B cell (primary cell): Measurements from ENCODE around the gene DLK1. TPM values are rescaled to one million over a fixed set of nuclear protein-coding genes. Genes with fewer than 3 reads are reported as not detected.

ENCODE experiments used
- ATAC-seq: fragments of 200-7000 bp; cut with Tn5 transposase; one replicate; pipeline ENCODE4 v1.10.0; 2021; ENCODE audit warnings: low read depth, mild to moderate bottlenecking, moderate number of reproducible peaks, moderate library complexity
- CTCF ChIA-PET: fragments of 350-600 bp; sonication (Branson Sonifier 250); formaldehyde crosslinking; loops from one replicate; lab custom pipeline; 2021; ENCODE audit warnings: antibody characterized with exemption, inconsistent platforms; lab: Charles Lee
- POLR2A ChIA-PET: fragments of 350-600 bp; sonication (Branson Sonifier 250); formaldehyde crosslinking; loops from one replicate; lab custom pipeline; 2021; ENCODE audit warnings: antibody characterized with exemption; lab: Charles Lee
- DNase-seq: peaks from one replicate; pipeline ENCODE4 v3.0.0; 2013
- H2AFZ ChIP-seq: 2 replicates; pipeline ENCODE4 v1.6.1; 2012; ENCODE audit warnings: mild to moderate bottlenecking, low read depth, low read length; ENCODE audit not compliant: insufficient read depth, poor library complexity, severe bottlenecking
- H3K27ac ChIP-seq, 2 donors: 1 replicate in 1 of 2; 2 replicates in 1 of 2; pipeline ENCODE4 v1.5.1; 2012 to 2013; ENCODE audit warnings: low read length in 2 of 2, mild to moderate bottlenecking in 2 of 2, moderate library complexity in 1 of 2
- H3K27me3 ChIP-seq, 4 experiments: fragments of 200-600 bp in 1 of 4; sonication (generic) in 1 of 4; replicated peaks in 1 of 4; 1 replicate in 2 of 4; 2 replicates in 2 of 4; pipeline versions ENCODE4 v1.6.1 to v1.7.0; 2013 to 2016; ENCODE audit warnings: low read length in 3 of 4, mild to moderate bottlenecking in 2 of 4, mixed read lengths in 1 of 4, moderate library complexity in 1 of 4; ENCODE audit not compliant: insufficient read depth in 4 of 4, control insufficient read depth in 3 of 4; ENCODE audit errors: control extremely low read depth in 1 of 4
- H3K36me3 ChIP-seq, 2 experiments: replicated peaks in 1 of 2; 1 replicate in 1 of 2; 2 replicates in 1 of 2; pipeline versions ENCODE4 v1.6.1 to v1.7.1; 2013; ENCODE audit warnings: low read length in 1 of 2; ENCODE audit not compliant: insufficient read depth in 2 of 2, control insufficient read depth in 1 of 2; ENCODE audit errors: control extremely low read depth in 1 of 2, extremely low read depth in 1 of 2
- H3K4me1 ChIP-seq, 2 donors: fragments of 200-600 bp in 1 of 2; sonication (generic) in 1 of 2; 1 replicate in 1 of 2; 2 replicates in 1 of 2; pipeline versions ENCODE4 v1.5.1 to v1.6.1; 2013 to 2017; ENCODE audit warnings: low read length in 2 of 2; ENCODE audit not compliant: control insufficient read depth in 2 of 2, insufficient read depth in 2 of 2
- H3K4me2 ChIP-seq: replicated peaks from 2 replicates; pipeline ENCODE3; 2012; ENCODE audit warnings: mild to moderate bottlenecking, low read depth, low read length; ENCODE audit not compliant: poor library complexity, severe bottlenecking
- H3K4me3 ChIP-seq, 5 experiments: fragments of 200-600 bp in 1 of 5; sonication (generic) in 1 of 5; 1 replicate in 3 of 5; 2 replicates in 2 of 5; pipeline versions ENCODE4 v1.5.1 to v1.7.0; 2011 to 2016; ENCODE audit warnings: low read length in 4 of 5, mild to moderate bottlenecking in 4 of 5, low read depth in 2 of 5, control low read depth in 1 of 5, moderate library complexity in 1 of 5; ENCODE audit not compliant: insufficient read depth in 1 of 5; ENCODE audit errors: control extremely low read depth in 1 of 5, extremely low read depth in 1 of 5
- H3K79me2 ChIP-seq: fragments of 200-600 bp; sonication (generic); one replicate; pipeline ENCODE4 v1.6.0; 2016; ENCODE audit warnings: low read length; ENCODE audit not compliant: control insufficient read depth, insufficient read depth
- H3K9ac ChIP-seq: fragments of 200-600 bp; sonication (generic); 2 replicates; pipeline ENCODE4 v1.6.1; 2017; ENCODE audit warnings: mild to moderate bottlenecking, low read length, moderate library complexity
- H3K9me3 ChIP-seq, 3 donors: one replicate each; pipeline versions ENCODE4 v1.6.1 to v1.7.1; 2013; ENCODE audit warnings: low read length in 2 of 3; ENCODE audit not compliant: control insufficient read depth in 2 of 3, insufficient read depth in 1 of 3; ENCODE audit errors: control extremely low read depth in 1 of 3
- H4K20me1 ChIP-seq: 2 replicates; pipeline ENCODE4 v1.6.0; 2012; ENCODE audit warnings: mild to moderate bottlenecking, low read length; ENCODE audit not compliant: insufficient read depth, control insufficient read depth, poor library complexity, severe bottlenecking
- H3K27ac Mint-ChIP-seq: one replicate; pipeline ENCODE4 v1.8.0; 2021; ENCODE audit warnings: mixed read lengths
- H3K27me3 Mint-ChIP-seq: one replicate; pipeline ENCODE4 v1.8.0; 2021; ENCODE audit warnings: mixed read lengths
- H3K4me1 Mint-ChIP-seq: one replicate; pipeline ENCODE4 v1.8.0; 2021; ENCODE audit warnings: mixed read lengths
- H3K4me3 Mint-ChIP-seq: one replicate; pipeline ENCODE4 v1.8.0; 2021; ENCODE audit warnings: mixed read lengths
- H3K9me3 Mint-ChIP-seq: one replicate; pipeline ENCODE4 v1.8.0; 2022; ENCODE audit warnings: mixed read lengths; ENCODE audit not compliant: insufficient read depth
- CTCF ChIP-seq: fragments of 200-600 bp; IDR thresholded peaks from one replicate; pipeline ENCODE4 v1.8.0; 2022; ENCODE audit warnings: antibody characterized with exemption, mild to moderate bottlenecking
- EZH2 ChIP-seq: IDR thresholded peaks from 2 replicates; pipeline ENCODE4 v1.6.1; 2012; ENCODE audit warnings: borderline replicate concordance, low read depth, mild to moderate bottlenecking, moderate library complexity, low read length; ENCODE audit not compliant: insufficient read depth, poor library complexity, severe bottlenecking
- WGBS: methylation state at CpG from one replicate; pipeline ENCODE4 v1.1.5; 2013; ENCODE audit warnings: missing lambda C conversion rate; ENCODE audit not compliant: insufficient coverage; 5-methylcytosine and 5-hydroxymethylcytosine counted together
- intact Hi-C: fragments of 100-400 bp; cut with micrococcal nuclease; formaldehyde crosslinking; loops from one replicate; pipeline ENCODE4 v1.10.0; 2022
- polyA plus RNA-seq: library from polyadenylated mRNA; depleted of rRNA; stranded (reverse); fragments of >200 nt; gene quantifications from 2 replicates; pipeline ENCODE4 v1.2.3, GENCODE V29; 2012
- total RNA-seq, 2 donors: library from RNA; stranded (reverse); fragments of 120-200 nt in 1 of 2; gene quantifications; 1 replicate in 1 of 2; 2 replicates in 1 of 2; pipeline versions ENCODE4 v1.2.3 to v1.2.4, GENCODE V29; 2013 to 2022

Gene DLK1
- total and polyA plus RNA-seq, 2 donors (not counting 1 experiment from before 2014, with no cell fraction given), result not detected

GRCh38 chr14:100770605-100771120, 44.0 kb downstream of the DLK1 start:
- ChIA-PET CTCF (no interaction called here), POLR2A (no interaction called here)
- Histone ChIP-seq H3K36me3 (no peaks in the 10 kb centered on the region), H3K79me2 (no peaks in the 10 kb centered on the region), H3K9ac (no peak overlapping the region), H3K9me3 (peaks cover 0 to 17% (median 0%) of the 10 kb centered on the region in 3 donors), H4K20me1 (no peaks in the 10 kb centered on the region), H3K4me3 (no peak overlapping the region), H3K4me1 (no peaks in the 10 kb centered on the region), H3K4me2 (no peak overlapping the region), H3K27ac (no peak overlapping the region), H3K27me3 (no peaks in the 10 kb centered on the region), H2AFZ (no peak overlapping the region)
- no peak for TF ChIP-seq EZH2
- intact Hi-C loops, result no loop called here
- DNase-seq (no peak), ATAC-seq (no peak)
- H3K4me3 Mint-ChIP-seq, result no peak overlapping the region
- 100% methylated on average over 1 of the region's 5 CpGs for WGBS
- no peak overlapping the region for H3K27ac Mint-ChIP-seq
- H3K9me3 Mint-ChIP-seq, result no peaks in the 10 kb centered on the region
- H3K27me3 Mint-ChIP-seq, result no peaks in the 10 kb centered on the region
- H3K4me1 Mint-ChIP-seq, result no peaks in the 10 kb centered on the region

- ChIA-PET CTCF (no interaction called here), POLR2A (no interaction called here)
- Histone ChIP-seq H3K79me2 (no peaks in the 10 kb centered on the region), H3K36me3 (no peaks in the 10 kb centered on the region), H3K9me3 (peaks cover 0 to 17% (median 0%) of the 10 kb centered on the region in 3 donors), H3K4me2 (no peak overlapping the region), H3K27me3 (no peaks in the 10 kb centered on the region), H3K9ac (no peak overlapping the region), H3K4me1 (no peaks in the 10 kb centered on the region), H4K20me1 (no peaks in the 10 kb centered on the region), H3K4me3 (no peak overlapping the region), H2AFZ (no peak overlapping the region), H3K27ac (no peak overlapping the region)
- Mint-ChIP-seq H3K27ac (no peak overlapping the region), H3K9me3 (no peaks in the 10 kb centered on the region), H3K27me3 (no peaks in the 10 kb centered on the region), H3K4me3 (no peak overlapping the region), H3K4me1 (no peaks in the 10 kb centered on the region)
- DNase-seq (no peak), ATAC-seq (no peak)
- TF ChIP-seq EZH2 (no peak), CTCF (no peak)
- 82% methylated on average over 11 of the region's 13 CpGs for WGBS
- intact Hi-C loops, result no loop called here
Measured at GRCh38 chr14:100771121-100771800, 44.6 kb downstream of the DLK1 start.
